C4-2B (cell line): ENCODE data around the gene ATAD2B.

Experiments
- ZFX ChIP-seq: fragments of 450-650 bp; IDR thresholded peaks from 2 replicates; pipeline ENCODE4 v1.6.1; 2017
- TF ChIP-seq, protein P1 (sequence below): fragments of 450-650 bp; conservative IDR thresholded peaks from 2 replicates; pipeline ENCODE4 v1.5.1; 2017; ENCODE audit warnings: mild to moderate bottlenecking

- TF ChIP-seq, protein P1, sequence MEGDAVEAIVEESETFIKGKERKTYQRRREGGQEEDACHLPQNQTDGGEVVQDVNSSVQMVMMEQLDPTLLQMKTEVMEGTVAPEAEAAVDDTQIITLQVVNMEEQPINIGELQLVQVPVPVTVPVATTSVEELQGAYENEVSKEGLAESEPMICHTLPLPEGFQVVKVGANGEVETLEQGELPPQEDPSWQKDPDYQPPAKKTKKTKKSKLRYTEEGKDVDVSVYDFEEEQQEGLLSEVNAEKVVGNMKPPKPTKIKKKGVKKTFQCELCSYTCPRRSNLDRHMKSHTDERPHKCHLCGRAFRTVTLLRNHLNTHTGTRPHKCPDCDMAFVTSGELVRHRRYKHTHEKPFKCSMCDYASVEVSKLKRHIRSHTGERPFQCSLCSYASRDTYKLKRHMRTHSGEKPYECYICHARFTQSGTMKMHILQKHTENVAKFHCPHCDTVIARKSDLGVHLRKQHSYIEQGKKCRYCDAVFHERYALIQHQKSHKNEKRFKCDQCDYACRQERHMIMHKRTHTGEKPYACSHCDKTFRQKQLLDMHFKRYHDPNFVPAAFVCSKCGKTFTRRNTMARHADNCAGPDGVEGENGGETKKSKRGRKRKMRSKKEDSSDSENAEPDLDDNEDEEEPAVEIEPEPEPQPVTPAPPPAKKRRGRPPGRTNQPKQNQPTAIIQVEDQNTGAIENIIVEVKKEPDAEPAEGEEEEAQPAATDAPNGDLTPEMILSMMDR, result no peak
- TF ChIP-seq ZFX, result no peak
Measured at GRCh38 chr2:23776021-23776420, 150.9 kb downstream of the ATAD2B start.
